VCaP (cell line): ENCODE results near the gene RSRC1.

Source experiments
- H3K27ac ChIP-seq: fragments of 450-650 bp; 2 replicates; pipeline ENCODE4 v1.5.1; 2017
- CTCF ChIP-seq: fragments of 450-650 bp; conservative IDR thresholded peaks from 2 replicates; pipeline ENCODE4 v1.5.1; 2017; ENCODE audit warnings: mild to moderate bottlenecking, moderate library complexity

Gene RSRC1

GRCh38 chr3:158470944-158471638 is 361.2 kb downstream of the RSRC1 start:
- no peak for TF ChIP-seq CTCF
- no peak overlapping the region for H3K27ac ChIP-seq

DNA sequence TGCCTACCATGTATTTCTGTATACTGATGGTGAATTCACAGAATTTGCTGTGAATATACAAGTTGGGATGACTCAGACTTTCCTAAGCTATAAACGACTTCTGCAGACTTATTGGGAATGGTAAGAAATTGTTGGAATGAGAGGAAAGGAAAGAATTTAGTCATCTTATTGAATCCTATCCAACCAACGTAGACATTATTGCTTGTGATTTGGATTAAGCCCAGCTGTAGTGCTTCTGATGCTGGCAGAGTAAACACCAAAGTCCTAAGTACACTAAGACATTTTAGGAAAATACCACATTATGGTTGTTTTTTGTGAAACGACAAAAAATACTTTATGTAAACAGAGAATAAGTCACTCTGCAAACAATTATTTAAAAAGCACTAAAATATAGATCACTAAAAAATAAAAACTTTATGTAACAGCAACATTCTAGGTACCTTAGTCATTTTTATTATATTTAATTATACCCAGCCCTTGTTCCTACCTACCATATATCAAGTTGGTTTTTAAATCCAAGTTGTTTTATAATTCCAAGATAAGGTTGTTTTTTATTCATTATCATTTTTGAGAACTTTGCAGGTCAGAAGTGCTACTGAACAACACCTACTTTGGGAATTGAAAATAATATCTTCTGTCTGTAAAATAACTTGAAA is 361.9 kb downstream of the RSRC1 start:
- H3K27ac ChIP-seq = no peak overlapping the region
- no peak for TF ChIP-seq CTCF

GRCh38 chr3:158479051-158479450 is 369.2 kb downstream of the RSRC1 start:
- TF ChIP-seq CTCF = no peak
- no peak overlapping the region for H3K27ac ChIP-seq

GRCh38 chr3:158483701-158484235 is 373.9 kb downstream of the RSRC1 start:
- TF ChIP-seq CTCF = no peak
- H3K27ac ChIP-seq = no peak overlapping the region

DNA sequence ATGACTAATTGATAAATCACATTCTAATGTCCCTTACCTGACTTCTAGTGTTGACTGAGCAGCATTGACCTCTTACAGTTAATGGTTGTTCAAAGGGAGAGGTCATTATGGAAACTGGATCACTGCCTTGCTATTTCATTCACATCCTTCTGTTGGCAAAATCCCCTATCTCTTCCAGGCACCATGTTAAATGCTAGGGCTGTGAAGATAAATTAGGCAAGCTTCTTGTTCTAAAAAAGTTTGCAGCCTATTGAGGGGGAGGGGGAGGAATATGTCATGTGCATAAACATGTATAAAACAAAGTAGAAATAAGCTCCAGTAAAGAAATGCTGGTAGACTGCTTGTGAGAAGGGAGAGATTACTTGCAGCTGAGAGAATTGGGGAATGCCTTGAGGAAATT is 376.3 kb downstream of the RSRC1 start:
- no peak for TF ChIP-seq CTCF
- H3K27ac ChIP-seq = no peak overlapping the region

GRCh38 chr3:158488670-158489069 is 378.8 kb downstream of the RSRC1 start:
- no peak overlapping the region for H3K27ac ChIP-seq
- TF ChIP-seq CTCF = no peak

DNA sequence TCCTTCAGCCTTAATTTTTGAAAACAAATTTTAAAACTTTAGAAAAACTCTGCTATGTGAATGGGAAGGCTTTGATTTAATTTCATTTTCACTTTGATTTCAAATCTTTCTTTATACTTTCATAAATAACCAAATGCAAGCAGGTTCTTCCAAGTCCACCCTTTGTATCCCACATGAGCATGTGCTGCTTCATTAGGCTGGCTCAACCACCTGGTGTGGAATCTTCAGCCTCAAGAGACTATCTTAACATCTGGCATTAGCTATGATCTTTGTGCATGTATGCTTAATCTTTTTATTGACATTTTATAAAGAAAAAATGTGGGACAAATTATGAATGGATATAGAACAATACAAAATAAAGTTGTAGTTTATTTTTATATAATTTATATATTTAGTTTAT is 379.3 kb downstream of the RSRC1 start:
- no peak overlapping the region for H3K27ac ChIP-seq
- no peak for TF ChIP-seq CTCF
